Skeletal muscle satellite cell (primary cell): Measurements from ENCODE around the gene SCN2A.

Experiments used
- H3K27me3 ChIP-seq: 2 replicates; pipeline ENCODE4 v1.7.0; 2013; ENCODE audit warnings: low read length; ENCODE audit not compliant: control insufficient read depth, insufficient read depth
- H3K36me3 ChIP-seq: 2 replicates; pipeline ENCODE4 v1.7.0; 2013; ENCODE audit warnings: mild to moderate bottlenecking, control low read depth, low read length; ENCODE audit not compliant: insufficient read depth
- H3K4me1 ChIP-seq: 2 replicates; pipeline ENCODE4 v1.7.0; 2013; ENCODE audit warnings: low read length; ENCODE audit not compliant: control insufficient read depth, insufficient read depth
- H3K4me2 ChIP-seq: 2 replicates; pipeline ENCODE4 v1.7.0; 2013; ENCODE audit warnings: mild to moderate bottlenecking, low read length
- H3K4me3 ChIP-seq: 2 replicates; pipeline ENCODE4 v1.7.0; 2013; ENCODE audit warnings: low read length
- H3K9ac ChIP-seq: 2 replicates; pipeline ENCODE4 v1.7.0; 2013; ENCODE audit warnings: mild to moderate bottlenecking, low read depth, low read length, moderate library complexity
- H3K9me3 ChIP-seq: replicated peaks from 2 replicates; pipeline ENCODE4 v1.7.0; 2013; ENCODE audit warnings: mild to moderate bottlenecking, control low read depth, low read length

Gene SCN2A

DNA sequence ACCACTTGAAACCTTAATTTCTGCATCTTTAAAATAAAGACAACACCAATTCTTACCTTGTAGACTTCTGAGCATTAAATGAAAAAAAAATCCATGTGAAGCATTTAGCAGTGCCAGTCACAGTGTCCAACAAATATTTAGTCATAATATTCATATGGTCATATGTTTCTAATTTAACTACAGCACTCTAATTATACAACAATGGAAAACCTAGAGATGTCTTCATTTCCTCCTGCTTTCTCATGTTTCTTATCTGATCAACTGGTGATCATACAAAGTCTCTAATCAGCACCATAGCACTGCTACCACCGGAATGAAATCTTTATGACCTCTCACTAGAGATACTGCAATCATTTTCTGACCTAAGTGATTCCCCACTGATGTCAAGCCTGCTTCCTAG, 25.1 kb upstream of the SCN2A start:
- peaks cover 2% of the 10 kb centered on the region for H3K27me3 ChIP-seq
- no peak overlapping the region for H3K9ac ChIP-seq
- no peak overlapping the region for H3K4me3 ChIP-seq
- H3K9me3 ChIP-seq: no peaks in the 10 kb centered on the region
- H3K4me2 ChIP-seq: no peak overlapping the region
- H3K4me1 ChIP-seq: no peaks in the 10 kb centered on the region
- no peaks in the 10 kb centered on the region for H3K36me3 ChIP-seq

- no peak overlapping the region for H3K9ac ChIP-seq
- H3K4me3 ChIP-seq: no peak overlapping the region
- no peaks in the 10 kb centered on the region for H3K27me3 ChIP-seq
- no peaks in the 10 kb centered on the region for H3K36me3 ChIP-seq
- H3K9me3 ChIP-seq: no peaks in the 10 kb centered on the region
- no peaks in the 10 kb centered on the region for H3K4me1 ChIP-seq
- H3K4me2 ChIP-seq: no peak overlapping the region
Measured at GRCh38 chr2:165219481-165219880, 19.7 kb upstream of the SCN2A start.

- Histone ChIP-seq H3K9ac (no peak overlapping the region), H3K4me1 (no peaks in the 10 kb centered on the region), H3K9me3 (no peaks in the 10 kb centered on the region), H3K4me3 (no peak overlapping the region), H3K36me3 (no peaks in the 10 kb centered on the region), H3K4me2 (no peak overlapping the region), H3K27me3 (peaks cover 4% of the 10 kb centered on the region)
Measured at GRCh38 chr2:165224941-165225340, 14.3 kb upstream of the SCN2A start.

DNA sequence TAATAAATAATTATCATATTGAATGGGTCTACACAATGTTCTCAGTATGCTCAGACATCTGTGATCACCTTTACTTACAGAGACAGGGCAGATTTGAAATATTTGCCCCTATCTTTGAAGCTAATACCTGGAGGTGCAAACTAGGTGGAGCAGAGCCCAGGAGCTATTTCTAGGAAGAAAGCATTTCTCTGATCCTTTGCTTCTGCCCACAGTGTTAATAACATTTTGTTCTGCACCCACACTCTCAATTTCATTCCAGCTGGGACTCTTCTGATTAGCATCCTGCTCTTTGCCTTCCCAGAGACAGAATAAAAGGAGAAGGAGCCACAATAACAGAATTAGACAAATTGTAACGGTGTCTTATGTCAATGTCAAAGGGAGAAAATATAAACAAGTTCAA, 11.6 kb upstream of the SCN2A start:
- no peaks in the 10 kb centered on the region for H3K36me3 ChIP-seq
- H3K27me3 ChIP-seq: peaks cover 4% of the 10 kb centered on the region
- no peak overlapping the region for H3K4me3 ChIP-seq
- no peaks in the 10 kb centered on the region for H3K9me3 ChIP-seq
- H3K4me2 ChIP-seq: no peak overlapping the region
- no peak overlapping the region for H3K9ac ChIP-seq
- no peaks in the 10 kb centered on the region for H3K4me1 ChIP-seq

DNA sequence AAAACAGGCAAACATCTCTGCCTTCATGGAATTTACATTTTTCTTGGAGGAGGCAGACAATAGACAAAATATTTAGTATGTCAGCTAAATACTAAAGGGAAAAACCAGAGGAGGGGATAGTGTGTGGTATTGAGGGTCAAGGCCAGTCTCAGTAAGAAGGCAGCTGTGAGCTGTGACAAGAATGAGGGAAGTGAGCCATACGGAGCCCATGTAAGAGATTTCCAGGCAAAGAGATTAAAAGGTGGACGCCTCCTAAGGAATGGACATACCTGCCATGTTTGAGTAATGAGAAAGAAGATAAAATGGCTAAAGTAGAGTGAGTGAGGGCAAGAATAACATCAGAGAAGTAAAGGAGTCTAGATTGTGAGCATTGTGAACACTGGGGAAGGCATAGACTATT, 2.2 kb upstream of the SCN2A start:
- Histone ChIP-seq H3K27me3 (peaks cover 3% of the 10 kb centered on the region), H3K4me1 (no peaks in the 10 kb centered on the region), H3K36me3 (no peaks in the 10 kb centered on the region), H3K9ac (no peak overlapping the region), H3K4me3 (no peak overlapping the region), H3K9me3 (no peaks in the 10 kb centered on the region), H3K4me2 (no peak overlapping the region)

DNA sequence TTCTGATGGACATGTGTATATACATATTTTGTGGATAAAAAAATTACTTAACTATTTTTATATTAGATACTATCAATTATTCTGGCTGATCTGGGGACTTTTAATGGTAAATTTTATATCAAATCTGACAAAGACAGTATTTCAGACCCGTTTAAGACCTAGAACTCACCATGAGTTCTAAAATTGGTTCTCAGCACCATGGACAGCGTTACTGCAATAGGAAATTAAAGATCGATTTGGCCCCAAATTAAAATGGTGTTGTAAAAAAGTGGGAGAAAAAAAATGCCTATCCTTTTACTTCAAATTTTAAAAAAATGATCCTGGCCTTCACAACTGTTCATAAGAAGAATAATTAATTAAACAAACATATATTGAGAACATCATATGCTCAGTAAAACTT, 919 bp upstream of the SCN2A start:
- H3K9ac ChIP-seq: no peak overlapping the region
- H3K4me1 ChIP-seq: no peaks in the 10 kb centered on the region
- no peak overlapping the region for H3K4me2 ChIP-seq
- no peaks in the 10 kb centered on the region for H3K27me3 ChIP-seq
- no peaks in the 10 kb centered on the region for H3K36me3 ChIP-seq
- no peak overlapping the region for H3K4me3 ChIP-seq
- no peaks in the 10 kb centered on the region for H3K9me3 ChIP-seq

DNA sequence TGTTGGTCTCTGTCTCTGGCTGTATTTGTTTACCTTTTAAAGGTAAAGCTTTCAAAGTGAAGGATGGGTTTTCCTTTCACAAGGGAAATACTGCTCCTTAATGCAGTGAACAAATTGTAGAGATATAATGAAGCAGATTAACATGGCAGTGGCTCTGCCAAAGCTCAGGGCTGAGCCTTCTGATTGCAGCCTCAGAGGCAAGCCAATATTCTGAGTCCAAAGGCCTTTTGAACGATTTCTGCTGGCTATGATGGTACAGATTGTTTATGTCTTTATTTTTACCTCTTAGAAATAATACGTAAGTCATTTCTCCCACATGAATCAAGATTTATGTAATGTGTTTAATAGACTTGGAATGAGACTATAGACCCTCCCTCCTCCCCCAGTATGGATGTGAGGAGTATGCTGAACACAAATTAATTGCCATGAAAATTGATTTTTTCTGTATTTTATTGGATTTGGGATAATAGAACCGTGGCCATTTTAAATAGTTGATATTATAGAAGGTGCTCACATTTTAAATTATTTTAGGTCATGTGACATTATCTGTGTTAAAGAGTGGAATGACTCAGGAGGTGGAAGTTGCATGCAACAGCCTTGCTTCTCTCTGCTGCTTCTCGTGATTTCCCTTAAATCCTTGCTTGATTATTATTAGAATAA, 772 bp downstream of the SCN2A start:
- H3K36me3 ChIP-seq: no peaks in the 10 kb centered on the region
- no peak overlapping the region for H3K4me2 ChIP-seq
- H3K9ac ChIP-seq: no peak overlapping the region
- no peaks in the 10 kb centered on the region for H3K9me3 ChIP-seq
- H3K4me3 ChIP-seq: no peak overlapping the region
- no peaks in the 10 kb centered on the region for H3K27me3 ChIP-seq
- no peaks in the 10 kb centered on the region for H3K4me1 ChIP-seq

- Histone ChIP-seq H3K9me3 (no peaks in the 10 kb centered on the region), H3K4me3 (no peak overlapping the region), H3K9ac (no peak overlapping the region), H3K4me1 (no peaks in the 10 kb centered on the region), H3K36me3 (no peaks in the 10 kb centered on the region), H3K4me2 (no peak overlapping the region), H3K27me3 (no peaks in the 10 kb centered on the region)
Measured at GRCh38 chr2:165240916-165241315, 1.7 kb downstream of the SCN2A start.

DNA sequence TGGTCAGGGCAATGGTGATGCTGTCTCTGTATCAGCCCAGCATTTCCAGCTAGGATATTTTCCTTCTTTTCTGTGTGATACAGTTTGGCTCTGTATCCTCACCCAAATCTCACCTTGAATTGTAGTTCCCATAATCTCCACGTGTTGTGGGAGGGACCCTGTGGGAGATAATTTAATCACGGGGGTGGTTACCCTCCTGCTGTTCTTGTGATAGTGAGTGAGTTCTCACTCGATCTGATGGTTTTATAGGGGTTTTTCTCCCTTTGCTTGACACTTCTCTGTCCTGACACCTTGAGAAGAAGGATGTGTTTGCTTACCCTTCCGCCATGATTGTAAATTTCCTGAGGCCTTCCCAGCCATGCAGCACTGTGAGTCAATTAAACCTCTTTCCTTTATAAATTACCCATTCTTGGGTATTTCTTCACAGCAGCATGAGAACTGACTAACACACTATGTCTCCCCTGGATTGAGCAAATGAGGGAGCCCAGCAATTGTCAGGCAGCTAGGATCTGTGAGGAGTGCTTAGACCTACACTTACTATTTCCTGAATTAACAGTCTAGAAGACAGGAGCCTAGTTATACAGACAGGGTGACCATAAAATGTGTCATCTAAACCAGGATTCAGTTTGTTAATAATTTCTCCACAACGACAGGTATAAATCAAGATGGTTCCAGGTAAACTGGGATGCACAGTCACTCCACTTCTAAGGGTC, 6.0 kb downstream of the SCN2A start:
- Histone ChIP-seq H3K9me3 (no peaks in the 10 kb centered on the region), H3K27me3 (no peaks in the 10 kb centered on the region), H3K9ac (no peak overlapping the region), H3K4me2 (no peak overlapping the region), H3K36me3 (no peaks in the 10 kb centered on the region), H3K4me1 (no peaks in the 10 kb centered on the region), H3K4me3 (no peak overlapping the region)

DNA sequence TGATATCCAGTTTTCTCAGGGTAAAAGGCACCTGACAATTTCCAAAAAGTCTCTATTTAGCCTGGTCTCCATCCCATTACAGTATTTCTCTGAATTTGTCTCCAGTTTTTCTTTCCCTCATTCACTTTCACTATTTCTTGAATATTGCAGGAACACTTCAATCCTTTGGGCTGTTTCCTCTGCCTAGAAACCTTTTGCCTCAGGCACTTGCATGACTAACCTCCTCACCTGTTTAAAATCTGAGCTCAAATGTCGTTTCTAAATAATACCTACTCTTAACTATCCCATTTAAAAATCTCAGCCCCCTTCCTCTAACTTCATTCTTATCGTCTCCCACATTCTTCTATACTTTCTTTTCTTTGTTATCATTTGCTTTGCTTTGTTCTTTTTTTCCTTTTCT, 9.0 kb downstream of the SCN2A start:
- no peaks in the 10 kb centered on the region for H3K9me3 ChIP-seq
- no peaks in the 10 kb centered on the region for H3K4me1 ChIP-seq
- H3K27me3 ChIP-seq: no peaks in the 10 kb centered on the region
- no peak overlapping the region for H3K4me3 ChIP-seq
- no peaks in the 10 kb centered on the region for H3K36me3 ChIP-seq
- no peak overlapping the region for H3K4me2 ChIP-seq
- H3K9ac ChIP-seq: no peak overlapping the region

DNA sequence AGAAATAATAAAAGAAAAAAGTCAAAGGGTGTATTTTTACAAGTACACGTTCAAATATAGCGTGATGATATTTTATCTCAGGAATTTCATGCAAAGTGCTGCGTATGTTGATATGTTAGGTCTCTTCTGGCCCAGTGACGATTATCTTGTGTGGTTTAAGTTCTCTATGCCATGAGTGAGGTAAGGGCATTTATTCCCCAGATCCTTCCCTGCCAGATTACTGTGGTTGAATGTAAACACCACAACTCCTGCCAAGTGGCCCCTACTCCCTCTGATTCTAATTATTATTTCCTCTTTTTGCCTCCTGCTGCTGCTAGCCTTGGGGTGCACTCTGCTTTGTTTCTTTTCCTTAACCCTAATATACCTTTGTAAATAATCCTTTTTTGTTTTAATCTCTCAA, 12.2 kb downstream of the SCN2A start:
- H3K4me3 ChIP-seq: no peak overlapping the region
- H3K4me1 ChIP-seq: no peaks in the 10 kb centered on the region
- H3K27me3 ChIP-seq: no peaks in the 10 kb centered on the region
- no peak overlapping the region for H3K9ac ChIP-seq
- H3K36me3 ChIP-seq: no peaks in the 10 kb centered on the region
- no peak overlapping the region for H3K4me2 ChIP-seq
- no peaks in the 10 kb centered on the region for H3K9me3 ChIP-seq

DNA sequence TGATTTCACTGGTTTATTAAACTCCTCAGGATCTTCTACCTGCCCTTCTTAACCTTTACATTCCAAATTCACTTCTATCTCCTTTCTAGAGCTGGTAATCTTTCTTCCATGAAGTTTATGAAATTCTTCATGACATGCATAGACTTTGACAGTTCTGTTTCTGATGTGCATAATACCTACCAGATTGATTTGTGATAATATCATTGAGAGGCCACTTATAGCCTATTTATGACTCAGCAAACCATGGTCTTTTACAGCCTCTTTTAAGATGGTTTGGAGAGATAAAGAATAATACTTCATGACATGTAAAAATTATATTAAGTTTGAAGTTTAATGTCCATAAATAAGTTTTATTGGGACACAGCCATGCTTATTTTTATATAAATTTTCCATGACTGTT, 14.0 kb downstream of the SCN2A start:
- Histone ChIP-seq H3K4me3 (no peak overlapping the region), H3K4me1 (no peaks in the 10 kb centered on the region), H3K4me2 (no peak overlapping the region), H3K27me3 (no peaks in the 10 kb centered on the region), H3K9ac (no peak overlapping the region), H3K9me3 (no peaks in the 10 kb centered on the region), H3K36me3 (no peaks in the 10 kb centered on the region)
